ENCODE results near the gene CPED1.
A peak's percentile ranks its signal among the peaks of the same experiment; 100 is the strongest.

The CPED1 gene

GRCh38 chr7:121328508-121329190, 340.1 kb downstream of the CPED1 start, which contains the start of gene WNT16:
WNT16 (plus strand) TSS chr7:121329000; CDS start chr7:121329293, 293 bp downstream.
- TF ChIP-seq CTCF (IDR thresholded peaks at IDR 0.05) = no peak
- Histone ChIP-seq H3K27ac (no peak within 1 kb of the TSS), H3K9me3 (ENCODE audit: control insufficient read depth, low read length) (no peaks in the 10 kb centered on the region), H3K36me3 (ENCODE audit: control insufficient read depth, insufficient read depth, low read length) (no peaks in the 10 kb centered on the region), H3K4me2 (ENCODE audit: low read length) (peak within 1 kb of the TSS; percentile 43), H3K27me3 (ENCODE audit: control insufficient read depth, insufficient read depth, low read length) (no peaks in the 10 kb centered on the region), H3K4me3 (ENCODE audit: low read depth, low read length) (peak within 1 kb of the TSS; percentile 9), H3K9ac (no peak within 1 kb of the TSS), H2AFZ (no peak within 1 kb of the TSS), H3K79me2 (no peaks in the 10 kb centered on the region), H3K4me1 (peaks cover 2% of the 10 kb centered on the region)

- Histone ChIP-seq H3K4me1 (peaks cover 2% of the 10 kb centered on the region), H3K27me3 (ENCODE audit: control insufficient read depth, insufficient read depth, low read length) (no peaks in the 10 kb centered on the region)
These were observed 340.9 kb downstream of the CPED1 start for GRCh38 chr7:121329191-121330052.

GRCh38 chr7:121330053-121330833, 341.7 kb downstream of the CPED1 start:
- Histone ChIP-seq H3K4me3 (ENCODE audit: low read depth, low read length) (peak overlapping the region; percentile 9), H3K79me2 (no peaks in the 10 kb centered on the region), H3K27ac (no peak overlapping the region), H3K9ac (no peak overlapping the region), H3K36me3 (ENCODE audit: control insufficient read depth, insufficient read depth, low read length) (no peaks in the 10 kb centered on the region), H3K4me1 (peaks cover 2% of the 10 kb centered on the region), H3K27me3 (ENCODE audit: control insufficient read depth, insufficient read depth, low read length) (no peaks in the 10 kb centered on the region), H3K4me2 (ENCODE audit: low read length) (peak overlapping the region; percentile 25), H2AFZ (peak overlapping the region; percentile 16), H3K9me3 (ENCODE audit: control insufficient read depth, low read length) (no peaks in the 10 kb centered on the region)
- no peak for TF ChIP-seq CTCF (IDR thresholded peaks at IDR 0.05)

More at GRCh38 chr7:121329191-121330052, 340.9 kb downstream of the CPED1 start:
- H3K79me2 ChIP-seq = no peaks in the 10 kb centered on the region
- H3K27ac ChIP-seq = no peak overlapping the region
- no peak for TF ChIP-seq CTCF (IDR thresholded peaks at IDR 0.05)
- H3K9ac ChIP-seq = no peak overlapping the region
- no peaks in the 10 kb centered on the region for H3K9me3 ChIP-seq (ENCODE audit: control insufficient read depth, low read length)
- H2AFZ ChIP-seq = peak overlapping the region; percentile 16
- no peaks in the 10 kb centered on the region for H3K36me3 ChIP-seq (ENCODE audit: control insufficient read depth, insufficient read depth, low read length)
- peak overlapping the region; percentile 9 for H3K4me3 ChIP-seq (ENCODE audit: low read depth, low read length)
- H3K4me2 ChIP-seq (ENCODE audit: low read length) = peak overlapping the region; percentile 43

- Histone ChIP-seq H3K4me1 (peaks cover 2% of the 10 kb centered on the region), H3K27me3 (ENCODE audit: control insufficient read depth, insufficient read depth, low read length) (no peaks in the 10 kb centered on the region), H3K4me3 (ENCODE audit: low read depth, low read length) (no peak overlapping the region), H2AFZ (no peak overlapping the region), H3K79me2 (no peaks in the 10 kb centered on the region), H3K27ac (no peak overlapping the region), H3K9me3 (ENCODE audit: control insufficient read depth, low read length) (no peaks in the 10 kb centered on the region), H3K36me3 (ENCODE audit: control insufficient read depth, insufficient read depth, low read length) (no peaks in the 10 kb centered on the region), H3K9ac (no peak overlapping the region), H3K4me2 (ENCODE audit: low read length) (no peak overlapping the region)
- TF ChIP-seq CTCF (IDR thresholded peaks at IDR 0.05) = no peak
These were observed 342.5 kb downstream of the CPED1 start for GRCh38 chr7:121331048-121331447.
